Liver (tissue), 9 donors: Measurements from ENCODE around the gene OR7D4. TPM values are rescaled to one million over a fixed set of nuclear protein-coding genes. Genes with fewer than 3 reads are reported as not detected.

ENCODE experiments used
- DNase-seq: peaks from one replicate; pipeline ENCODE4 v3.0.0-alpha.2; 2017; ENCODE audit warnings: low spot score
- H3K27ac ChIP-seq, 2 donors: one replicate each; pipeline ENCODE4 v1.7.0; 2013; ENCODE audit warnings: inconsistent platforms in 2 of 2, low read length in 2 of 2, control low read depth in 1 of 2, low read depth in 1 of 2, mild to moderate bottlenecking in 1 of 2
- H3K27me3 ChIP-seq, 4 donors: one replicate each; pipeline versions ENCODE4 v1.6.1 to v1.7.0; 2013; ENCODE audit warnings: low read length in 3 of 4, inconsistent platforms in 1 of 4, mild to moderate bottlenecking in 1 of 4, moderate library complexity in 1 of 4; ENCODE audit not compliant: control insufficient read depth in 4 of 4, insufficient read depth in 4 of 4
- H3K36me3 ChIP-seq, 4 donors: one replicate each; pipeline versions ENCODE4 v1.6.1 to v1.7.0; 2013; ENCODE audit warnings: low read length in 3 of 4, mild to moderate bottlenecking in 3 of 4, low read depth in 1 of 4, moderate library complexity in 1 of 4; ENCODE audit not compliant: control insufficient read depth in 4 of 4, insufficient read depth in 3 of 4
- H3K4me1 ChIP-seq, 4 donors: one replicate each; pipeline versions ENCODE4 v1.6.1 to v1.7.0; 2013; ENCODE audit warnings: low read length in 3 of 4, mild to moderate bottlenecking in 3 of 4, moderate library complexity in 1 of 4; ENCODE audit not compliant: control insufficient read depth in 4 of 4, insufficient read depth in 4 of 4
- H3K4me3 ChIP-seq, 3 donors: one replicate each; pipeline versions ENCODE4 v1.6.1 to v1.7.0; 2013; ENCODE audit warnings: low read length in 3 of 3, control low read depth in 1 of 3, low read depth in 1 of 3, mild to moderate bottlenecking in 1 of 3
- H3K9ac ChIP-seq, 2 donors: one replicate each; pipeline ENCODE4 v1.7.0; 2013; ENCODE audit warnings: low read length in 2 of 2, mild to moderate bottlenecking in 2 of 2, moderate library complexity in 2 of 2, control low read depth in 1 of 2, low read depth in 1 of 2
- H3K9me3 ChIP-seq, 4 donors: one replicate each; pipeline versions ENCODE4 v1.6.1 to v1.7.0; 2013; ENCODE audit warnings: low read length in 3 of 4; ENCODE audit not compliant: control insufficient read depth in 4 of 4
- ATF3 ChIP-seq: IDR thresholded peaks from 2 replicates; pipeline ENCODE4 v1.6.1; 2016; ENCODE audit warnings: antibody characterized with exemption
- CTCF ChIP-seq: fragments of 150-350 bp; IDR thresholded peaks from 2 replicates; pipeline ENCODE4 v1.5.1; 2017; ENCODE audit warnings: improper control_type of control experiment, low read depth, low read length; ENCODE audit not compliant: missing input control
- EGR1 ChIP-seq, 2 donors: IDR thresholded peaks; 2 replicates each; pipeline ENCODE4 v1.6.1; 2016 to 2018; ENCODE audit warnings: antibody characterized with exemption in 2 of 2, low read depth in 2 of 2
- FOXA1 ChIP-seq: IDR thresholded peaks from 2 replicates; pipeline ENCODE4 v1.6.1; 2016; ENCODE audit warnings: antibody characterized with exemption
- FOXA2 ChIP-seq: IDR thresholded peaks from 2 replicates; pipeline ENCODE4 v1.6.1; 2016; ENCODE audit warnings: antibody characterized with exemption
- GABPA ChIP-seq, 2 donors: IDR thresholded peaks in 1 of 2; conservative IDR thresholded peaks in 1 of 2; 2 replicates each; pipeline ENCODE4 v1.6.1; 2016; ENCODE audit warnings: antibody characterized with exemption in 2 of 2, mild to moderate bottlenecking in 1 of 2, moderate library complexity in 1 of 2
- HNF4A ChIP-seq, 2 donors: conservative IDR thresholded peaks; 2 replicates each; pipeline ENCODE4 v1.6.1; 2016; ENCODE audit warnings: antibody characterized with exemption in 2 of 2, mild to moderate bottlenecking in 2 of 2
- HNF4G ChIP-seq: IDR thresholded peaks from 2 replicates; pipeline ENCODE4 v1.6.1; 2016; ENCODE audit warnings: antibody characterized with exemption
- JUND ChIP-seq, 2 donors: IDR thresholded peaks; 2 replicates each; pipeline ENCODE4 v1.6.1; 2016; ENCODE audit warnings: antibody characterized with exemption in 2 of 2
- MAX ChIP-seq: IDR thresholded peaks from 2 replicates; pipeline ENCODE4 v1.6.1; 2016; ENCODE audit warnings: antibody characterized with exemption
- NR2F2 ChIP-seq: IDR thresholded peaks from 2 replicates; pipeline ENCODE4 v1.6.1; 2016; ENCODE audit warnings: antibody characterized with exemption
- RAD21 ChIP-seq, 2 donors: IDR thresholded peaks; 2 replicates each; pipeline ENCODE4 v1.6.1; 2016; ENCODE audit warnings: antibody characterized with exemption in 2 of 2, mild to moderate bottlenecking in 2 of 2
- REST ChIP-seq: IDR thresholded peaks from 2 replicates; pipeline ENCODE4 v1.6.1; 2016; ENCODE audit warnings: antibody characterized with exemption, mild to moderate bottlenecking
- RXRA ChIP-seq, 2 donors: IDR thresholded peaks; 2 replicates each; pipeline ENCODE4 v1.6.1; 2017 to 2018; ENCODE audit warnings: antibody characterized with exemption in 2 of 2, mild to moderate bottlenecking in 1 of 2
- SP1 ChIP-seq: IDR thresholded peaks from 2 replicates; pipeline ENCODE4 v1.6.1; 2018; ENCODE audit warnings: antibody characterized with exemption, mild to moderate bottlenecking
- TAF1 ChIP-seq: conservative IDR thresholded peaks from 2 replicates; pipeline ENCODE4 v1.6.1; 2016; ENCODE audit warnings: antibody characterized with exemption, mild to moderate bottlenecking
- YY1 ChIP-seq: IDR thresholded peaks from 2 replicates; pipeline ENCODE4 v1.6.1; 2016; ENCODE audit warnings: antibody characterized with exemption, mild to moderate bottlenecking
- ZBTB33 ChIP-seq: IDR thresholded peaks from 2 replicates; pipeline ENCODE4 v1.6.1; 2016; ENCODE audit warnings: antibody characterized with exemption
- WGBS: extraction: QIAGEN DNeasy Blood & Tissue Kit; methylation state at CpG from one replicate; pipeline ENCODE4 v1.1.7; 2013; 5-methylcytosine and 5-hydroxymethylcytosine counted together
- polyA plus RNA-seq, 2 donors: library from polyadenylated mRNA; stranded (reverse) in 1 of 2; unstranded in 1 of 2; fragments of 200-250 nt in 1 of 2; fragments of >200 nt in 1 of 2; fragmentation: Nextera tagmentation in 1 of 2; extraction: Ambion mirVana in 1 of 2; gene quantifications; one replicate each; pipeline versions ENCODE4 v1.2.1 to v1.2.3, GENCODE V29; 2013 to 2015
- total RNA-seq, 2 donors: library from RNA; depleted of rRNA; stranded (reverse); fragments of >200 nt; gene quantifications; one replicate each; pipeline ENCODE4 v1.2.3, GENCODE V29; 2014
- donor health status: healthy.
- donor health status: healthy.
- donor health status: healthy.
- donor health status: healthy.
- donor health status: healthy.

OR7D4 gene
- total and polyA plus RNA-seq, 4 donors, result not detected

GRCh38 chr19:9183000-9183399, 36.4 kb downstream of the OR7D4 start:
- no peaks in the 10 kb centered on the region for H3K36me3 ChIP-seq
- WGBS, result 94% methylated on average over 17 of the region's 17 CpGs
- H3K27me3 ChIP-seq, result no peaks in the 10 kb centered on the region
- H3K4me1 ChIP-seq, result no peaks in the 10 kb centered on the region
- H3K9ac ChIP-seq, result no peak overlapping the region
- TF ChIP-seq SP1, result no peak
- no peak for TF ChIP-seq HNF4A (conservative IDR thresholded peaks at IDR 0.05)
- TF ChIP-seq GABPA (IDR thresholded peaks at IDR 0.05 in 1 of 2, conservative IDR thresholded peaks at IDR 0.05 in 1 of 2), result no peak
- no peak for TF ChIP-seq REST
- no peak for TF ChIP-seq HNF4G
- no peak for TF ChIP-seq NR2F2
- no peak for TF ChIP-seq TAF1
- TF ChIP-seq FOXA1, result no peak
- TF ChIP-seq RAD21 (IDR thresholded peaks at IDR 0.05), result no peak
- no peak for TF ChIP-seq JUND (IDR thresholded peaks at IDR 0.05)
- TF ChIP-seq ZBTB33, result no peak
- TF ChIP-seq RXRA (IDR thresholded peaks at IDR 0.05), result no peak
- TF ChIP-seq FOXA2, result no peak
- TF ChIP-seq MAX, result no peak
- no peak for TF ChIP-seq EGR1 (IDR thresholded peaks at IDR 0.05; ENCODE audit: low read depth in 2 of 2)
- no peak for TF ChIP-seq YY1
- TF ChIP-seq ATF3, result no peak
- no peak for TF ChIP-seq CTCF
- DNase-seq, result no peak
- H3K27ac ChIP-seq, result no peak overlapping the region
- peaks cover 0 to 4% (median 2%) of the 10 kb centered on the region in 4 donors for H3K9me3 ChIP-seq
- H3K4me3 ChIP-seq, result no peak overlapping the region
